NCI-H345 treated with DMSO at 0.1 percent for 48 hours (cell line): ENCODE results near the gene SNX32.

Source experiments
- DNase-seq: peaks from one replicate; lab custom pipeline; 2025; ENCODE audit not compliant: unreplicated experiment; lab: John Stamatoyannopoulos, UW

SNX32 gene

GRCh38 chr11:65796726-65797601 lies 36.8 kb upstream of the SNX32 start:
- no peak for DNase-seq

- no peak for DNase-seq
These were observed 36.1 kb upstream of the SNX32 start for GRCh38 chr11:65797711-65798110.

GRCh38 chr11:65798882-65799281 lies 34.9 kb upstream of the SNX32 start:
- DNase-seq: no peak

- no peak for DNase-seq
These were observed 32.4 kb upstream of the SNX32 start for GRCh38 chr11:65801153-65801987.

- no peak for DNase-seq
These were observed 30.9 kb upstream of the SNX32 start for GRCh38 chr11:65802841-65803240.

- no peak for DNase-seq
These were observed 29.8 kb upstream of the SNX32 start for GRCh38 chr11:65803797-65804492.

- DNase-seq: no peak
These were observed 26.8 kb upstream of the SNX32 start for GRCh38 chr11:65806979-65807378.

GRCh38 chr11:65808744-65809341 lies 24.9 kb upstream of the SNX32 start:
- no peak for DNase-seq

GRCh38 chr11:65809496-65809895 lies 24.3 kb upstream of the SNX32 start:
- DNase-seq: no peak

- DNase-seq: no peak
These were observed 23.5 kb upstream of the SNX32 start for GRCh38 chr11:65810046-65810868.

GRCh38 chr11:65811764-65812475 lies 21.8 kb upstream of the SNX32 start:
- no peak for DNase-seq

GRCh38 chr11:65814131-65814985 lies 19.4 kb upstream of the SNX32 start:
- no peak for DNase-seq

GRCh38 chr11:65814986-65815565 lies 18.7 kb upstream of the SNX32 start:
- no peak for DNase-seq

GRCh38 chr11:65816696-65817095 lies 17.1 kb upstream of the SNX32 start:
- no peak for DNase-seq

- no peak for DNase-seq
These were observed 16.4 kb upstream of the SNX32 start for GRCh38 chr11:65817312-65817834.

GRCh38 chr11:65817835-65818680 lies 15.7 kb upstream of the SNX32 start:
- DNase-seq: peak; percentile 84

- peak; percentile 83 for DNase-seq
These were observed 12.7 kb upstream of the SNX32 start for GRCh38 chr11:65821107-65821506.
